Suprapubic skin (tissue), 3 donors: ENCODE measurements around the gene ARHGAP30.
A peak's percentile ranks its signal among the peaks of the same experiment; 100 is the strongest.

ENCODE experiments used
- CTCF ChIP-seq, 2 donors: fragments of 200-600 bp in 1 of 2; fragments of 450-650 bp in 1 of 2; sonication (generic) in 1 of 2; IDR thresholded peaks; one replicate each; pipeline ENCODE4 v1.5.1; 2016 to 2019; ENCODE audit warnings: antibody characterized with exemption in 2 of 2, mild to moderate bottlenecking in 1 of 2, moderate library complexity in 1 of 2
- EP300 ChIP-seq: sonication (generic); formaldehyde crosslinking; IDR thresholded peaks from one replicate; pipeline ENCODE4 v1.6.1; 2017; ENCODE audit warnings: antibody characterized with exemption
- POLR2A ChIP-seq, 2 donors: fragments of 450-650 bp; IDR thresholded peaks; one replicate each; pipeline ENCODE4 v1.6.1; 2017; ENCODE audit warnings: antibody characterized with exemption in 2 of 2, mild to moderate bottlenecking in 2 of 2, moderate library complexity in 2 of 2

- TF ChIP-seq CTCF (IDR thresholded peaks at IDR 0.05) (peak in 1 of 2 donors; percentile 11), POLR2A (IDR thresholded peaks at IDR 0.05) (no peak), EP300 (no peak)
Observed at GRCh38 chr1:161098210-161099068, 28.7 kb upstream of the ARHGAP30 start, which contains the start of gene KLHDC9.
